Transverse colon (tissue), 4 donors: Measurements from ENCODE around the gene GPHA2. TPM values are rescaled to one million over a fixed set of nuclear protein-coding genes. Genes with fewer than 3 reads are reported as not detected.

Source experiments
- DNase-seq: peaks from one replicate; pipeline ENCODE4 v3.0.0-alpha.2; 2019
- H3K27ac ChIP-seq, 4 donors: fragments of 200-600 bp; sonication (generic); 2 replicates each; pipeline ENCODE4 v1.5.1; 2016 to 2018; ENCODE audit warnings: inconsistent platforms in 4 of 4
- H3K27me3 ChIP-seq: fragments of 200-600 bp; sonication (generic); 2 replicates; pipeline ENCODE4 v1.5.1; 2017; ENCODE audit warnings: inconsistent platforms
- H3K36me3 ChIP-seq, 4 donors: fragments of 200-600 bp; sonication (generic); 2 replicates each; pipeline ENCODE4 v1.5.1; 2017 to 2019; ENCODE audit warnings: inconsistent platforms in 4 of 4
- H3K4me1 ChIP-seq, 4 donors: fragments of 200-600 bp; sonication (generic); 2 replicates each; pipeline ENCODE4 v1.5.1; 2017 to 2020; ENCODE audit warnings: inconsistent platforms in 4 of 4
- H3K4me3 ChIP-seq, 4 donors: fragments of 200-600 bp; sonication (generic); 1 replicate in 1 of 4; 2 replicates in 3 of 4; pipeline versions ENCODE4 v1.5.1 to v1.6.1; 2017 to 2019; ENCODE audit warnings: inconsistent platforms in 4 of 4
- H3K9me3 ChIP-seq, 2 donors: fragments of 200-600 bp; sonication (generic); 2 replicates each; pipeline ENCODE4 v1.5.1; 2017 to 2019; ENCODE audit warnings: inconsistent platforms in 2 of 2
- CTCF ChIP-seq, 5 experiments: fragments of 200-600 bp in 3 of 5; fragments of 450-650 bp in 2 of 5; sonication (generic) in 3 of 5; IDR thresholded peaks; 1 replicate in 2 of 5; 2 replicates in 3 of 5; pipeline ENCODE4 v1.5.1; 2016 to 2017; ENCODE audit warnings: antibody characterized with exemption in 5 of 5, inconsistent platforms in 3 of 5, mild to moderate bottlenecking in 2 of 5, moderate library complexity in 1 of 5
- EP300 ChIP-seq: sonication (generic); formaldehyde crosslinking; IDR thresholded peaks from one replicate; pipeline ENCODE4 v1.6.1; 2017; ENCODE audit warnings: antibody characterized with exemption, low read depth
- POLR2A ChIP-seq: fragments of 450-650 bp; IDR thresholded peaks from one replicate; pipeline ENCODE4 v1.6.1; 2016; ENCODE audit warnings: antibody characterized with exemption, mild to moderate bottlenecking, moderate library complexity
- POLR2AphosphoS5 ChIP-seq, 3 donors: sonication (generic); formaldehyde crosslinking; IDR thresholded peaks; one replicate each; pipeline ENCODE4 v1.6.1; 2016; ENCODE audit warnings: antibody characterized with exemption in 3 of 3
- WGBS, 2 donors: methylation state at CpG; one replicate each; pipeline ENCODE4 v1.1.5; 2018; ENCODE audit warnings: low coverage in 1 of 2; 5-methylcytosine and 5-hydroxymethylcytosine counted together
- in situ Hi-C, 4 donors: fragments of 200-750 bp; cut with MboI; loops; one replicate each; pipeline versions ENCODE4 v1.15.0 to v1.15.1; 2017; ENCODE audit warnings: low sequenced_read_pairs in 3 of 4, low pct_ligation_motif_present in 1 of 4, low pct_unique_long_range_greater_than_20kb in 1 of 4
- intact Hi-C: fragments of 100-400 bp; cut with DNase I; formaldehyde crosslinking; loops from one replicate; pipeline ENCODE4 v1.15.1; 2023; ENCODE audit warnings: low total_unique reads
- total RNA-seq, 4 donors: library from RNA; depleted of rRNA; stranded (reverse); fragments of >200 nt; gene quantifications; one replicate each; pipeline ENCODE4 v1.1.0, GENCODE V29; 2016

GPHA2 gene
- total RNA-seq, 4 donors from 2014 or later = 6.0 TPM; not detected in 3

GRCh38 chr11:64971421-64972233 lies 35.9 kb upstream of the GPHA2 start, which contains the start of gene MAJIN:
Gene MAJIN, minus strand, starts transcription at chr11:64972108. Its CDS starts 12,703 bp downstream, at chr11:64959405.
- intact Hi-C loops = no loop called here
- DNase-seq = peak; percentile 90
- in situ Hi-C loops = no loop called here
- peaks cover 0 to 29% (median 17%) of the 10 kb centered on the region in 4 donors for H3K4me1 ChIP-seq
- H3K9me3 ChIP-seq = no peaks in the 10 kb centered on the region
- H3K27ac ChIP-seq = peak within 1 kb of the TSS; percentile 50 to 66 (median 61)
- 46 to 80% methylated on average over 7 to 47 of the region's 69 CpGs for whole genome bisulfite sequencing, 2 donors
- no peaks in the 10 kb centered on the region for H3K36me3 ChIP-seq
- TF ChIP-seq EP300 (no peak), POLR2AphosphoS5 (IDR thresholded peaks at IDR 0.05) (peak in 2 of 3 donors; percentile 15 to 28)
- no peaks in the 10 kb centered on the region for H3K27me3 ChIP-seq
- H3K4me3 ChIP-seq = peak within 1 kb of the TSS in 3 of 4 donors; percentile 19 to 46 (median 25)

GRCh38 chr11:64970731-64971151 lies 35.0 kb upstream of the GPHA2 start:
- Histone ChIP-seq H3K36me3 (no peaks in the 10 kb centered on the region), H3K4me1 (peaks cover 0 to 29% (median 17%) of the 10 kb centered on the region in 4 donors), H3K4me3 (no peak overlapping the region), H3K9me3 (no peaks in the 10 kb centered on the region), H3K27ac (peak overlapping the region; percentile 50 to 66 (median 61)), H3K27me3 (no peaks in the 10 kb centered on the region)
- 59 to 83% methylated on average over 3 to 8 of the region's 8 CpGs for WGBS, 2 donors
- intact Hi-C loops = no loop called here
- TF ChIP-seq POLR2A (no peak), POLR2AphosphoS5 (IDR thresholded peaks at IDR 0.05) (peak in 2 of 3 donors; percentile 17 to 58), EP300 (no peak)
- in situ Hi-C loops = no loop called here
- peak; percentile 50 for DNase-seq

GRCh38 chr11:64969209-64969608 lies 33.5 kb upstream of the GPHA2 start:
- Histone ChIP-seq H3K36me3 (no peaks in the 10 kb centered on the region), H3K27me3 (no peaks in the 10 kb centered on the region), H3K9me3 (no peaks in the 10 kb centered on the region), H3K4me1 (peaks cover 0 to 29% (median 17%) of the 10 kb centered on the region in 4 donors), H3K27ac (peak overlapping the region; percentile 63 to 76 (median 70)), H3K4me3 (no peak overlapping the region)
- intact Hi-C loops = no loop called here
- 13 to 32% methylated on average over 3 to 5 of the region's 5 CpGs for WGBS, 2 donors
- in situ Hi-C loops = no loop called here
- DNase-seq = peak; percentile 20
- TF ChIP-seq POLR2A = peak; percentile 45
- TF ChIP-seq POLR2AphosphoS5 (IDR thresholded peaks at IDR 0.05) = peak in 2 of 3 donors; percentile 14 to 41
- TF ChIP-seq EP300 = no peak
- TF ChIP-seq CTCF (IDR thresholded peaks at IDR 0.05) = peak in 1 of 5 experiments; percentile 31

GRCh38 chr11:64967375-64967774 lies 31.7 kb upstream of the GPHA2 start:
- Histone ChIP-seq H3K4me3 (no peak overlapping the region), H3K4me1 (peaks cover 0 to 29% (median 16%) of the 10 kb centered on the region in 4 donors), H3K36me3 (no peaks in the 10 kb centered on the region), H3K27me3 (no peaks in the 10 kb centered on the region), H3K9me3 (no peaks in the 10 kb centered on the region), H3K27ac (no peak overlapping the region)
- WGBS, 2 donors = 77 to 87% methylated on average over 3 of the region's 3 CpGs
- intact Hi-C loops = no loop called here
- in situ Hi-C loops = no loop called here
- TF ChIP-seq CTCF (IDR thresholded peaks at IDR 0.05) (no peak), POLR2AphosphoS5 (IDR thresholded peaks at IDR 0.05) (no peak), EP300 (no peak), POLR2A (no peak)
- no peak for DNase-seq

GRCh38 chr11:64963072-64963631 lies 27.5 kb upstream of the GPHA2 start:
- Histone ChIP-seq H3K27ac (no peak overlapping the region), H3K36me3 (no peaks in the 10 kb centered on the region), H3K4me1 (no peaks in the 10 kb centered on the region), H3K4me3 (no peak overlapping the region), H3K27me3 (no peaks in the 10 kb centered on the region), H3K9me3 (no peaks in the 10 kb centered on the region)
- no peak for DNase-seq
- intact Hi-C loops = no loop called here
- 87 to 94% methylated on average over 3 to 5 of the region's 5 CpGs for WGBS, 2 donors
- TF ChIP-seq EP300 (no peak), POLR2AphosphoS5 (IDR thresholded peaks at IDR 0.05) (no peak), POLR2A (no peak), CTCF (IDR thresholded peaks at IDR 0.05) (no peak)
- in situ Hi-C loops = no loop called here
